GM18951 (cell line): ENCODE data around the gene MAG.

Experiments
- POLR2A ChIP-seq: IDR thresholded peaks from 4 replicates; pipeline ENCODE4 v1.6.1; 2011; ENCODE audit warnings: mild to moderate bottlenecking; ENCODE audit not compliant: insufficient read length, insufficient read depth; ENCODE audit errors: extremely low read depth
- in situ Hi-C: fragments of 300-500 bp; cut with MboI; formaldehyde crosslinking; loops from one replicate; pipeline ENCODE4 v1.12.0; 2022; ENCODE audit warnings: low sequenced_read_pairs, mixed read lengths, inconsistent platforms; ENCODE audit not compliant: unreplicated experiment

MAG gene

DNA sequence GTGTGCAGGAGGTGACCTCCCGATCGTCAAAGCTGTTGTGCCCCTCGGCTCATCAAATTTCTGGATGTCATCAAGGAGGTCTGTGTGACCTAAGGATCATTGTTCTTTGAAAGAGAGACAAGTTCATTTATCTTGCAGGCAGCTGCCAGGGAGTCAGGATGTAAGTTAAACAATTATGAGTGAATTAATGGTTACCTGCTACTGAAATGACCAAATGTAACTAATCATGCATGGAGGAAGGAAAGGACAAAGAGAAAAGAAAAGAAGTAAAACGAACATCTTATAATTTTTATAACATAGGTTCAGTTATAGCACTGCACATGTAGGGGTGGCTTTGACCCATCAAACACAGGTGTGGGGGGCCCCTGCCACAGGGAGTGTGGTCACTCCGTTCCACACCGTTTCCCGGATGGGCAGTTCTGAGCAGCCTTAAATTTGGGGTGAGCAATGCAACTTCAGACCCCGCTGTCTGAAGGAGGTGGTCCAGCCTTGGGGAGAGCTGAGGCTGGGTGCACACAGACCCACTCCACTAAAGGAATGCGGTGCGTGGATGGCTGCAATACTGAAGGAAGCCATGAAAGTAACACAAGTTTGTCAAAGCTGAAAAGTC lies 42.3 kb downstream of the MAG start:
- in situ Hi-C loops, result no loop called here
- no peak for TF ChIP-seq POLR2A

DNA sequence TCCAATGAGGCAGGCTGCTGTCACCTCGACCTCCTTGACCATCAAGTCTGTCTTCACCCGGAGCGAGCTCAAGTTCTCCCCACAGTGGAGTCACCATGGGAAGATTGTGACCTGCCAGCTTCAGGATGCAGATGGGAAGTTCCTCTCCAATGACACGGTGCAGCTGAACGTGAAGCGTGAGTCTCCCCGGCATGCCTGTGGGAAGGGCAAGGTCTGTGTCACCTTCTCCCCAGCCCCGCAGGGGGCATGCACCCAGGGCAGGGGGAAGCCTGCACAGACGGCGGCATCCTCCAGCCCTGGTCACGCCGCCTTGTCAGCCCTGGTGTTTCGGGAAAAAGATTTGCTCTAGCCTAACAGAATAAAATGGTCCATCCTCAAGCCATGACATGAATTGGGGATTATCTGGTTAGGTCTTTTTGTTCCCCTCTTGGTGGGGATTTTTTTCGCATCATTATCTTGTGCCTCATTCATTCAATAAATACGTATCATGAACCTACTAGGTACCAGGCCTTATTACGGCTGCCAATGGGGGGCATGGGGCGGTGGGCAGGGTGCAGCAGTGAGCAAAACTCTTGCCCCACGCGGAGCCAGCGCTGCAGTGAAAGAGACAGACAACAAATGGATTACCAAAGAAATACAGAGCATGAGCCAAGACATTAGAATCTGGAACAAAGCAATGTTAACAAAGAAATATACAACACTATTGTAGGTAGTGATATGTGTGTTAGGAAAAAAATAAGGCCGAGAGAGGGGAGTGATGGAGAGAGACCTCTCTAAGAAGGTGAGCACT lies 44.4 kb downstream of the MAG start:
- in situ Hi-C loops, result no loop called here
- no peak for TF ChIP-seq POLR2A

DNA sequence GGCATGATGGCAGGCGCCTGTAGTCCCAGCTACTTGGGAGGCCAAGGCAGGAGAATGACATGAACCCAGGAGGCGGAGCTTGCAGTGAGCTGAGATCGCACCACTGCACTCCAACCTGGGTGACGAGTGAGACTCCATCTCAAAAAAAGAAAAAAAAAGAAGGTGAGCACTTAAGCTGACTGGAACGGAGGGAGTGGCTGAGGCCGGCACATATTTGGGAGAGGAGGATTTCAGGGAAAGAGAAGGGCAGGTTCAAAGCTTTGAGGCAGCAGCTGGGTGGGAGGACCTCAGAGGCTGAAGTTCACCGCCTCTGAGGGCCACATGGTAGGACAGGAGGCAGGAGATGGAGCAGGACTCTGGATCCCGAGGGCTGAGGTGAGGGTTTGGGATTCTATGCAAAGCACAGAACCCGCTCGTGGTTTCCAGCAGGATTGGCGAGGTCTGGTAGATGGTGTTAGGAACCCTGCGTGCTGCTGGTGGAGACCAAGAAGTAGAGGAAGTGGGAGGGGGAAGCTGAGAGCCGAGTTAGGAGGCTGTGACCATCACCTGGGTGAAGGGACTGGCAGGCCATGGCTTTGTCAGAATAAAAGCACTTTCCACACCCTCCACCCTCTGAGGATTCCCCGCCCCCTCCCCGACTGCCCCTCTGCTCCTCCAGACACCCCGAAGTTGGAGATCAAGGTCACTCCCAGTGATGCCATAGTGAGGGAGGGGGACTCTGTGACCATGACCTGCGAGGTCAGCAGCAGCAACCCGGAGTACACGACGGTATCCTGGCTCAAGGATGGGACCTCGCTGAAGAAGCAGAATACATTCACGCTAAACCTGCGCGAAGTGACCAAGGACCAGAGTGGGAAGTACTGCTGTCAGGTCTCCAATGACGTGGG lies 45.4 kb downstream of the MAG start:
- in situ Hi-C loops, result no loop called here
- TF ChIP-seq POLR2A, result no peak

DNA sequence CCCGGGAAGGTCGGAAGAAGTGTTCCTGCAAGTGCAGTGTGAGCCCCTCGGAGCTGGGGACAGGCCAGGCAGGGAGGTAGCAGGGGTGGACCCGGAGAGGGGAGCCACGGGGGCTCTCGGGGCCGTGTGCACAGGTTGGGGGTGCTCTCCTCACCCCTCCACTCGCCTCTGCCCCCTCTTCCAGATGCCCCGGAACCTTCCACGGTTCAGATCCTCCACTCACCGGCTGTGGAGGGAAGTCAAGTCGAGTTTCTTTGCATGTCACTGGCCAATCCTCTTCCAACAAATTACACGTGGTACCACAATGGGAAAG lies 46.0 kb downstream of the MAG start:
- in situ Hi-C loops, result no loop called here
- no peak for TF ChIP-seq POLR2A

DNA sequence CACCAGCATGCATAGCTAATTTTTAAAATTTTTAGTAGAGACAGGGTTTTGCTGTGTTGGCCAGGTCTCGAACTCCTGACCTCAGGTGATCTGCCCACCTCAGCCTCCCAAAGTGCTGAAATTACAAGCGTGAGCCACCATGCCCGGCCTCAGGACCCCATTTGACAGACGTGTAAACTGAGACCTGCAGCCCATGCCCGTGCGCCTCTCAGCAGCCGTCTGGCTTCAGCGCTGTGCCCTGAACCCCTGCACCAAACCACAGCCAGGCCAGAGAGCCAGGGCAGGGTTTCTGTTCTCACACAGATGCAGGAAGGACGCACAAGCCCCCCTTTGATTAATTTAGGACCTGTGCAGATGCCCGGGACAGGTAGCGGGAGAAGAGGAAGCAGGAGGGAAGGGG lies 48.5 kb downstream of the MAG start:
- no peak for TF ChIP-seq POLR2A

DNA sequence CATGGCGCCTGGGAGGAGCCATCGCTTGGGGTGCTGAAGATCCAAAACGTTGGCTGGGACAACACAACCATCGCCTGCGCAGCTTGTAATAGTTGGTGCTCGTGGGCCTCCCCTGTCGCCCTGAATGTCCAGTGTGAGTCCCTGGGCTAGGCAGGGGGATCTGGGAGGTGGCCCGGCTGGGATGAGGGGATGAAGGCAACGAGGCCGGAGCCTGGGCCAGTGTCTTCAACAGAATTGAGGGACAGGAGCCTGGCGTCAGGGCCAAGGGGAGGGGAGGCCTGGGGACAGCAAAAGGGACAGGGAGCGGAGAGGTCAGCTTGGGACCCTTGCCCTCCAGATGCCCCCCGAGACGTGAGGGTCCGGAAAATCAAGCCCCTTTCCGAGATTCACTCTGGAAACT lies 49.0 kb downstream of the MAG start:
- in situ Hi-C loops, result no loop called here
- no peak for TF ChIP-seq POLR2A

More for the DNA sequence above, 48.5 kb downstream of the MAG start:
- in situ Hi-C loops, result no loop called here

DNA sequence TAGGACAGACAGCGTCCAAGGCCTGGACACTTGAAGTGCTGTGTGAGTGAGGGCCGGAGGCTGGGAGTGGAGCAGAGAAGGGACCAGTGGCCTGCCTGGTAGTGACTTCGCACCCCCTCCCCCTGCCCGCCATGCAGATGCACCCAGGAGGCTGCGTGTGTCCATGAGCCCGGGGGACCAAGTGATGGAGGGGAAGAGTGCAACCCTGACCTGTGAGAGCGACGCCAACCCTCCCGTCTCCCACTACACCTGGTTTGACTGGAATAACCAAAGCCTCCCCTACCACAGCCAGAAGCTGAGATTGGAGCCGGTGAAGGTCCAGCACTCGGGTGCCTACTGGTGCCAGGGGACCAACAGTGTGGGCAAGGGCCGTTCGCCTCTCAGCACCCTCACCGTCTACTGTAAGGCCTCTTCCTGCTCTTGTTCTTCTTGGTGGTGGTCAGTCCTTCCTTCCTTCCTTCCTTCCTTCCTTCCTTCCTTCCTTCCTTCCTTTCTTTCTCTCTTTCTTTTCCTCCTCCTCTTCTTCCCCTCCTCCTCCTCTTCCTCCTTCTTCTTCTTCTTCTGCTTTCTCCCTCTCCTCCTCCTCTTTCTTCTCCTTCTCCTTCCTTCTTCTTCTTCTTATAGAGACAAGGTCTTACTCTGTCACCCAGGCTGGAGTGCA lies 49.7 kb downstream of the MAG start:
- in situ Hi-C loops, result no loop called here
- TF ChIP-seq POLR2A, result no peak

DNA sequence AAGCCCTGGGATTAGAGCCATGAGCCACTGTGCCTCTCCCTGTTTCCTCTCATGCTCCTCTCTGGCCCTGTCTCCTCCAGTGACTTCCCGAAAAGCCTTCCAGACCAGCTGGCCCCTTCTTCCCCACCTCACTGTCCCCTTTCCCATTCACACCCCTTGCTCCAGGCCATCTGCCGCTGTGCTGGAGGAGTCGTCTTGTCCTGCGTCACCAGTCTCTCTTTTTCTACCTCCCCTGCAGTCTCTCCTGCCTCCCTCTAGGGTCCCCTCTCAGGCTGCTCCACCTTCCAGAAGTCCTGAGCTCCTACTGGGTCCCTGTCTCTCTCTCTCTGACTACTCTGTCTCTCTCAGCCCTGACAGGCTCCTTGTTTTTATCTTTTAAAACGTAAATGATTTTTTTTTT lies 50.5 kb downstream of the MAG start:
- TF ChIP-seq POLR2A, result no peak
- in situ Hi-C loops, result no loop called here

DNA sequence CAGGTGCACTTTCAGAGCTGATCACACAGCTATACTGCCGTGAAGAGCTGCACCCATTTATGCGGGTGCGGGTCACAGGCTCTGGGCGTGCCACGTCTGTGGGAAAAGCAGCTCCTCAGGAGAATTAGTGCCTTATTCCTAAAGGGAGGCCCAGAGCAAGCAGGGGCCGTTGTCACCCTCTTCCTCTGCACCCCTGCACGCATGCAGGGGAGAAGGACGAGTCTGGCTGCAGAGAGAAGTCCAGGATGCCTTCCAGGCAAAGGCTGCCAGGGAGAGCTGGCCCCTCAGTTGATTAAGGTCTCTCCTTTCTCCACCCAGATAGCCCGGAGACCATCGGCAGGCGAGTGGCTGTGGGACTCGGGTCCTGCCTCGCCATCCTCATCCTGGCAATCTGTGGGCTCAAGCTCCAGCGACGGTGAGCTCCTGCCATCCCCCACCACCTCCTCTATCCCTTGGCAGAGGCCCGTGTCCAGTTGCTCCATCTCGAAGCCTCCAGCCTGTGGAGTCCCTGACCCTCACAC lies 52.6 kb downstream of the MAG start:
- peak; percentile 19 for TF ChIP-seq POLR2A
- in situ Hi-C loops, result no loop called here

DNA sequence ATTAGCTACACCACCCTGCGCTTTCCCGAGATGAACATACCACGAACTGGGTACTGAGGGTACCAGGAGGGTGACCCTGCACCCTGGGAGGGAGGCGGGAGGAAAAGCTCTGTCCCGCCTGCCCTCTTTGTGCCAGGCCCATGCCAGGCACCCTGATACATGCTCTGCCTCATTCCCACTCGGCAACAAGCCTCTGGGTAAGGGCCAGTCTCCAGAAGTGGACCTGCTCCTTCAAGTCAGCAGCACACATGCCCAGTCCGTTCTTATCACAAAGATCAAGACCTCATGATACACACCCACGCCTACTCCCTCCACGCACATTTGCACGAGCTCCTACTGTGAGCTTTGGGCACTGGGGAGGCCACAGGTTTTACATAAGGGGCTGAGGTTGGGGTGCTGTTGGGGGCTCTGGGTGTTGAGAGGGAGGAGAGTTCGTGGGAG lies 53.7 kb downstream of the MAG start:
- TF ChIP-seq POLR2A, result no peak
- in situ Hi-C loops, result no loop called here

DNA sequence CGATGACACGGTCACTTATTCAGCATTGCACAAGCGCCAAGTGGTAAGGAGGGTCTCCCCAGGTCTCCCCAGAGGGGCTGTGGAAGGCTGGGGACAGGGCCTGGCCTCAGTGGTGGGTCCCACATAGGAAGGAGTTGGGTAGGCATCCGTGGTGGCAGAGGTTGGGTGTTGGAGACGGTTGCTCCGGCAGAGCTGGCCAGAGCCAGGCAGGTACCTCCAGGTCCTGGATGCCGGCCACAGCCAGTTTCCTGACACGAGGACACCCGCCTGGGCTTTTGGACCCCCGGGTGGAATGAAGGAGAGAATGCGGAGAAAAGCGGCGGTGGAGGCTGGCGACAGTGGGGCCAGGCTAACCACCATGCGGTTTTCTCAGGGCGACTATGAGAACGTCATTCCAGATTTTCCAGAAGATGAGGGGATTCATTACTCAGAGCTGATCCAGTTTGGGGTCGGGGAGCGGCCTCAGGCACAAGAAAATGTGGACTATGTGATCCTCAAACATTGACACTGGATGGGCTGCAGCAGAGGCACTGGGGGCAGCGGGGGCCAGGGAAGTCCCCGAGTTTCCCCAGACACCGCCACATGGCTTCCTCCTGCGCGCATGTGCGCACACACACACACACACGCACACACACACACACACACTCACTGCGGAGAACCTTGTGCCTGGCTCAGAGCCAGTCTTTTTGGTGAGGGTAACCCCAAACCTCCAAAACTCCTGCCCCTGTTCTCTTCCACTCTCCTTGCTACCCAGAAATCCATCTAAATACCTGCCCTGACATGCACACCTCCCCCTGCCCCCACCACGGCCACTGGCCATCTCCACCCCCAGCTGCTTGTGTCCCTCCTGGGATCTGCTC lies 54.5 kb downstream of the MAG start:
- in situ Hi-C loops, result no loop called here
- no peak for TF ChIP-seq POLR2A
